Glomerular visceral epithelial cell (primary cell): ENCODE data around the gene ITPK1.
A peak's percentile ranks its signal among the peaks of the same experiment; 100 is the strongest.

Experiments
- DNase-seq: peaks from one replicate; pipeline ENCODE4 v3.0.0-alpha.2; 2016; ENCODE audit errors: extremely low spot score

ITPK1 gene

GRCh38 chr14:93105362-93105761 is 10.4 kb downstream of the ITPK1 start:
- DNase-seq, result peak; percentile 91

- DNase-seq, result no peak
Observed at GRCh38 chr14:93104961-93105360, 10.8 kb downstream of the ITPK1 start.

- peak; percentile 25 for DNase-seq
Observed at GRCh38 chr14:93103392-93104080, 12.2 kb downstream of the ITPK1 start.

GRCh38 chr14:93102141-93102540 is 13.6 kb downstream of the ITPK1 start:
- DNase-seq, result no peak

DNA sequence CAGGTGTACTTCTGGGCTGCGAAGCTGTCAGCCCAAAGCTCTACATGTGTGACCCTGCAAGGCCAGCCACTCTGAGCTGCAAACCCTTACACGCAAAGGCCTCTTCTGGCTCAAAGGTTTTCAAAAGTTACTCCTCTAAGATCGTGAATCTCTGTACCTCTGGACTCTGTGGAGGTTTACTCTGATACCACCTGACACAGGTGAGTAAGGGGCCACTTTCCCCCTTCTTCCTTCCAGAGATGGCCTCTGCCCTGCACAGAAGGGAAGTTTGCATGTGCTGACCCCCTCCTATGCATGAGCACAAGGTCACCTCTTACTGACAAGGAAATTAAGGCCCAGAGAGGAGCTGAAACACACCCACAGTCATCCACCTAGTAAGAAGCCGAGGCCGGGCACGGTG is 14.5 kb downstream of the ITPK1 start:
- DNase-seq, result no peak

DNA sequence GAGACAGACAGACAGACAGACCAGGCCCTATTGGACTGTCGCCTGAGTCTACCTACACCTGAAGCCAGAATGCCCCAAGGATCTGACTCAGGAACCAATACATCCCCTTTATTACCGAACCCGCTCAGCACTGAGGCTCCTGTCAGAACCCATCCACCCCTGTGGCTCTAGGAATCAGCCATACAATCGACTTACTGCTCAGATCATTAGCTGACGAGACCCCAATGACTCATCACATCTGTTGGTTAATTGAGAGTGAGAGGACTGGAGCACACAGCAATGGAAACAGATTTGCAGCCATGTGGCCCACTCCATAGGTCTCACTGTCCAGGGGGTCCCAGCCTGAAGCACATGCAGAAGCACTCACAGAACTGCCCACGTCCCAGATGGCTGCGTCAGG is 15.2 kb downstream of the ITPK1 start:
- no peak for DNase-seq

DNA sequence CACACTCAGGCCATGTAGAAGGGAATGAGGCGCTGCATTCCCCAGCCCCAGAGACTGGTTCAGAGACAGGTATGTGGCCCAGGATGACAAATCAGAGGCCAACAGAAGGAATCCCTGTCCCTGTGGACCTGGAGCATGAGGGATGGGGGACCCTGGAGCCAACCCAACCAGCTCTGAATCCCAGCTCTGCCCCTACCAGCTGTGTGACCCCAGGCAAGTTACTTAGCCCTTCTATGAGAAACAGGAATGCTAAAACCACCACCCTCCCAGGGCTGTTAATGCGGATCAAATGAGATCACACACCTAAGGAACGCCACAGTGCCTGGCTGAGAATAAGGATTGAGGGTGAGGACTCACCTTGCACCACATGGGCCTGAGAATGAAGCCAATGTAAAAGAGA is 15.6 kb downstream of the ITPK1 start:
- DNase-seq, result no peak

GRCh38 chr14:93099643-93100042 is 16.1 kb downstream of the ITPK1 start:
- DNase-seq, result no peak

DNA sequence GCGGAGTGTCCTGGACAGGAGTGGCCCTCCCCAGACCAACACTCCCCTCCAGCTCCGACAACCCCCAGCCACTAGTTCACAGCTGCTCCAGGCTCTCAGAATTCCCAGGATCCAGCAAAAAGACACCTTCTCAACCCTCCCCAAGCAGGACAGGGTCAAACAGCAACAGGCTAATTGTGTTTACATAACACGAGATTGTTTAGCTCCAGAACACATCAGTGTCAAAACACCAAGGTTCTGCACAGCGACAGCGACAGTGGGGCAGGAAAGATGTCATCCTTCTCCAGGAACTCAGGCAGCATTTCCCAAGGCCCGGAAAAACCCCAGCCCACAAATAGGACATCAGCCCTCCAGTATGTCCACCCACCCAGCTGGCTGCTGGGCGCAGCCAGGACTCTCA is 16.5 kb downstream of the ITPK1 start:
- DNase-seq, result no peak

DNA sequence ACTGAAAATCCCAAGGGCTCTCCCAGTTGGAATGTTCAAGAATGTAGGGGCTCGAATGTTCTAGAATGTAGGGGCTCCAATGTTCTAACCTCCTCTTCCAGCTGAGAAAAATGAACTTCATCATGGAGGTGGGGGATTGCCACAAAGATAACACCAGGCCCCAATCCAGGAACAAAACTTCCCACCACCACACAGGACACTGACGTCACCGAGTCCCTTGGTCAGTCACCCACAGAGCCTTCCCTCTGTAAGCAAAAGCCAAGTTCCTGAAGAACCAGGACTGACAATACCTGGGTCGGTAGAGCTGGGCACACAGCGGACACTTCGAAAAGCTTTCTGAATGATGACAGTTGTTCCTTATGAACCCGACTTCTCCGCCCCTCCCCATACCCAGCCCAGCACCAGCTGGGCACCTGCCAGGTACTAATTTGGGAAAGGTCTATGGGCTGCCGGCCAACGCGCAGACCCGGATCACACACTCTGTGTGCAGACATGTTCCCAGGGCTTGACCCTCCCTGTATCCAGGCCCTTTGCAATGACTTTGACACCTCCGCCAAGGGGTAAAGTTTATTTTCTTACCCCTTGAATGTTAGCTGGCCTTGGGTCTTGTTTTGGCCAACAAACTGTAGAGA is 18.9 kb downstream of the ITPK1 start:
- DNase-seq, result no peak

- DNase-seq, result no peak
Observed at GRCh38 chr14:93095742-93096510, 19.8 kb downstream of the ITPK1 start.

GRCh38 chr14:93094121-93094918 is 21.4 kb downstream of the ITPK1 start:
- DNase-seq, result no peak

- no peak for DNase-seq
Observed at GRCh38 chr14:93092606-93093556, 22.8 kb downstream of the ITPK1 start.

GRCh38 chr14:93091666-93092065 is 24.1 kb downstream of the ITPK1 start:
- DNase-seq, result no peak

DNA sequence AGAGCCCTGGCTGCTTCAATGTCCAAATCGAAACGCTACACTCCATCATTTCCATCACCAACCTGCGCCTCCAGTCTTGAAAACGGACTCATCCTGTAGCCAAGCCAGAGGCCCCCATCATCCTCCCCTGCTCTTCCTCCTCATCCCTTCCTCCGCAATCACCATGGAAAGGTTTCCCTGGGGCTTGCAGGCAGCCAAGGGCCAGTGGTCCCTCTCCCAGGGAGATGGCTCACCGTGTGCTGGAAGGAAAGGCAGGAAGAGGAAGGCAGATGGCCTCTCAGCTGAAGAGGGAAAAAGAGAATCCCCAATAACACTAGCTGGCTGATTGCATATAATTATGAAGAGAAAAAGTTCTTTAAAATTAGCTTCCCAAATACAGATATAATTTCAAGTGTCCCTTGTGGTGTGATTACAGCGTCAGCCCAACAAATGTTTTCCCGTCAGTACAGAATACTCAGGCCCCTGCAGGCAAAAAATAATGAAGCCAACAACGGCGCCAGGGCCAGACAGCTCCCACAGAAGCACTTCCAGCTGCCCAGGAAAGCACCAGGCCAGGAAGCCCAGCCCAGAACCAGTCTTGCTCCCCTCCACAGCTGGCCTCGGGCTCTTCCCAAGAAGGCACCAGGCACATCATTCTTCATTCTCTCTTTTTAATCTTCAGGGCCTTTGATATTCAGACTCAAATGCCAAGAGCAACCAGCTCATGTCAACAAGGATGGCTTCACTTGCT is 24.7 kb downstream of the ITPK1 start:
- DNase-seq, result no peak

DNA sequence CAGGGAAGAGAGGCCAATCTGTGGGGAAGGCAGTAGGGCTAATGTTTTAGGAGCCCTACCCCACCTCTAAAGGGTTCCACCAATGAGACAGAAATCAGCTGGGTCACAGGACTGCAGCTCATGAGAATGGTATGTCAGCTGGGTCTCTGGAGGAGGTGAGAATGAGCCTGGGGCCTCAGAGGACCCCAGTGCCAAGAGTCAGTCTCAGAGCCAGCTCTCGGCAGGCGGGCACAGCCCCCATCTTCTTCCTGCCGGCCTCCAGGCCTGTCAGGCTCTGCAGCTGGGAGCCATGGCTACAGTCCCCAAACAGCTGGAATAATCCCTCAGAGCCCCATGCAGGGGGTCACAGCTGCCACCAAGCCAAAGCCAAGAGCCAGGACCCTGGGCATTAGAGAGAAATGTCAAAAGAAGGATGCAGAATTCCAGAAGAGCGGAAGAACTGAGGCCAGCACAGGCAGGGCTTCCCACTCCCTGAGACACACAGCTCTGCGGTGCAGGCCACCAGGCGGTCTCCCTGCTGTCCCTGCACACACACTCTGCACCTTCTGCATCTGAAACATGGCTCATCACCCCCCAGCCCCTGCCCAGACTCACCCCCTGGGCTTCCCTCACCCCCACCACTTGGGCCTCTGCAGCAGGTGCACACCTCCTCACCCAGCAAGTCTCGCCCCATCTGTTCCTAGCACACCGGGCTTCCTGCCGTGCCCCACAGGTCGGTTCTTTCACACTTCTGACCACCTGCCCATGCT is 26.0 kb downstream of the ITPK1 start:
- no peak for DNase-seq

DNA sequence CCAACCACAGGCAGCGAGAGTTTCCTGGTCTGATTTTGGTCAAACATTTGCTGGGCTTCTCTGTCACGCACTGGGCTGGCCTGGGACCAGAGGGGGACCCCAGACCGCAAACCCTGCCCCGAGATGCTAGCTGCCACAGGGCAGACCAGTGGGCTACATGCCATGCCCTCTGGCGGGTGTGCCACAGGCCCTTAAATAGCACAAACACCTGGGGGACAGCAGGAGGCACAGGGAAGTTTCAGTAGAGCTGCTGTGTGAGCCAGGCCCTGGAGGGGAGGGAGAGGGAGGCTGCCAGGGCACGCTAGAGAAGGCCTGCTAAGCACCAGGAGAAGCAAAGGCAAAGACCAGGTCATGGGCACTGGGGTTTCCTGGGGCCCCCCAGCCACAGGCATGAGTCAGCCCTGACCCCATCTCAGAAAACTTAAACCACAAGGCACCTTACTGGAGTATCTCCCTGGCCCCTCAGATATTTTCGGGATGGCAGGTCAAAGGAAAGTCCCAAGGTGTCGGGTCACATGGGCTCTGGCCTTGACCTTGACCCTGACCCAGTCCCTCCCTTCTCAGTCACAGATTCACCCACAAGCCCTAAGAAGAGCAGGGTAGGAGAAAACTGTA is 29.2 kb downstream of the ITPK1 start:
- DNase-seq, result peak; percentile 46

DNA sequence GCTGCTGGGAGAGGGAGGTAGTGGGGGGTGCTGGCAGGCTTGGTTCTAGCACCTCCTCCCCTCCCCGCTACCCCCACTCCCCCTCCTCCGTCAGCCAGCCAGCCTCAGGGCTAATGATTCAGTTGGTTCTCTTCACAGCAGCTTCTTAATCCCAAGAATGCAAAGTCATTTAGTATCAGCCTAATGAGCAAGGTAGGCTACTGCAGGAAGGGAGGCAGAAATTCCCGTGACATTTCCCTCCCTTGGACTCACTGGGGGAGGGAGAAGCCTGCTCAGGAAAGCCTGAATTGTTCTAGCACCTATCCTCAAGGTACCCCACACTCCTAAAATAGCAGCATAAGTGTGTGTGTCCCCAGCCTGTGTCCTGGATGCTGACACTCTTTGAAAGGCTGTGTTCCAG is 29.8 kb downstream of the ITPK1 start:
- peak; percentile 20 for DNase-seq
